ENCODE results near the gene TTC17. TPM values are rescaled to one million over a fixed set of nuclear protein-coding genes. Genes with fewer than 3 reads are reported as not detected.

TTC17 gene
- polyA plus RNA-seq, 3 donors from 2014 or later, result 31.3 to 49.1 (median 47.7) TPM

DNA sequence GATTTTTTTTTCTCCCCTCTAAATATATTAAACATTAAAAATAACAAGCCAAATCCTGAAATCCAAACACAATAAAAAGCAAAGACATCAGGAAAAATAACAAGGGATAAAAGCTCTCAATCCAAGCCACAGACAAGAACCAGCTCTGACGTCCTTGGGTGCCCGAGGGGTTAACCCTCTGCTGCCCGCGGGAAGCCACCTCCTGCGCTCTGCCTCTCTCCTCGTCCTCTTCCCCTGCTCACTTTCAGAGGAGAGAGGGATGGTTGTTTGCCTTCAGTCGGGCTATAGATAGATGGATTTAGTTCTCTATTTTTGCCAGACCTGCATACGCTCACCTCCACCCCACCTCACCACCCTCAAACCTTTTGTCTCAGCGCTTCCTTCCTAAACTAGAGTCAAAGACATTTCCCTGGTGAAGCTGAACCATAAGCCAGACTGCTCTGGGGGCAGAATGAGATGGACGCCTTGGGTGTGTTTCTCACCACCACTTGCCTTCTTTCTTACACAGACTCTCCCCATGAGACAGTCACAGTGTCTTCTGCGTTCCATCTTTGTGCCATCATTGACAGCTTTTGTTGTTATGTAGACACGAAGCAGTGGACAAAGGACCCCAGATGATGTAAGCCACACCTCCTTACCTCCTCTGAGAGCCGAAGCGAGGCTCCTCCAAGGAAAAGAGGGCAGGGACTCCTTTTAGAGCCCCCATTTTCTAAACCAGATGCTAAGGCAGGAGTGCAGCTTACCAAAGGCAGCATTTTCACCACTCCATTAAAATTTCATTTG, 179.3 kb downstream of the TTC17 start:
- DNase-seq, result no peak
- Mint-ChIP-seq H3K4me3 (no peak overlapping the region), H3K27me3 (ENCODE audit: low read depth in 3 of 3) (peaks cover 4 to 26% (median 13%) of the 10 kb centered on the region in 3 donors), H3K4me1 (no peaks in the 10 kb centered on the region), H3K27ac (no peak overlapping the region), H3K9me3 (peaks cover 0 to 3% (median under 1%) of the 10 kb centered on the region in 6 donors), H3K36me3 (no peaks in the 10 kb centered on the region)

DNA sequence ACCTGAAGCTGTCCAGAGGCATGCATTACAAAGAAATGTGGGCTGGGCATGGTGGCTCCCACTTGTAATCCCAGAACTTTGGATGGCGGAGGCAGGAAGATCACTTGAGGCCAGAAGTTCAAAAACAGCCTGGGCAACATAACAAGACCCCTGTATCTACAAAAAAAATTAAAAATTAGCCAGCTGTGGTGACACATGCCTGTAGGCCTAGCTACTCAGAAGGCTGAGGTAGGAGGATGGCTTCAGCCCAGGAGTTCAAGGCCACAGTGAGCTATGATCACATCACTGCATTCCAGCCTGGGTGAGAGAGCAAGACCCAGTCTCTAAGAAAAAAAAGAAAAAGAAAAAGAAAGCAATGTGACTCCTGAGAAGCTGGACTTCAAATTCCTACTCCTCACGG, 183.3 kb downstream of the TTC17 start:
- Mint-ChIP-seq H3K36me3 (no peaks in the 10 kb centered on the region), H3K9me3 (peaks cover 0 to 2% (median 0%) of the 10 kb centered on the region in 6 donors), H3K4me3 (no peak overlapping the region), H3K27me3 (ENCODE audit: low read depth in 3 of 3) (peaks cover 4 to 18% (median 10%) of the 10 kb centered on the region in 3 donors), H3K27ac (no peak overlapping the region), H3K4me1 (no peaks in the 10 kb centered on the region)
- DNase-seq, result no peak

DNA sequence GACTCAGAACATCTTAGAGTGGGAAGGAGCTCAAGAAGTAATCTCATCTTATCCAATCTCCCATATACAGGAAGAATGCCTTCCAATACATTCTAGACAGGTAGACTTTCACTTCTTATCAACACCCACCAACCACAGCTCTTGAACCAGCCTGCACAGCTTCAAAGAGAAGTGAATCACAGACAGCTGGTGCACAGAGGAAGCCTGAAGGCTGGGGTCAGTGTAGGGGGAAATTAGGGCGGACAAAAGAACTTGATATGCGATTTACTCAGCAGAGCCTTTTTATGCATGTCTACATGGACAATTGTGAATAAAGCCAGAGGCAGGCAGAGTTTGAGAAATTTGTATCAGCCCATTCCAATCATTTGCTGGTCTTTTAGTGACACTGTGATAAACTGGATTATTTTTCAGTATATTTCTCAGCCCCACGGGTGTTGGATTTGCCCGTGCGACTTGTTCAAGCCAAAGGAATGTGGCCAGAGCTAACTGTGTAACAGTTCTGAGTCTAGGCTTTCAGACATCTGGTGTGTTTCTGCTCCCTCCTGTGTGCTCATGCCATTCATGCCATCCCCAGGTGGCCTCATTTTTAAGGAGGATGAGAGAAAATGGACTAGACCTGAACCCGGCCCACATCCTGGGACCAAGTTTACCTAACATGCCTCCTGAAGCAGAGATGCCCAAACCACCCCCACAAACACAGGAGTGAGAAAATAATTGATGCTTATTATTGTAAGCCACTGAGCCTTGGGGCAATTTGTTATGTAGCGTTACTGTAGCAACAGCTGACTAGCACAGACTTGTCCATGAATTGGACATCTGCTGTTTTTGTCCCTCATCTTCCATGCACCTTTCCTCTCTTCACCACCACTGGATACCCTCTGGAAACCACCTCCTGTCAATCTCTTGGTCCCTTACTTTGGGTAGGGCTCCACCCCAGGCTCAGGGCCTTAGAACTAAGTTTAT, 184.3 kb downstream of the TTC17 start:
- Mint-ChIP-seq H3K27me3 (ENCODE audit: low read depth in 3 of 3) (peaks cover 4 to 15% (median 9%) of the 10 kb centered on the region in 3 donors), H3K4me1 (no peaks in the 10 kb centered on the region), H3K4me3 (no peak overlapping the region), H3K27ac (no peak overlapping the region), H3K36me3 (no peaks in the 10 kb centered on the region), H3K9me3 (peaks cover 0 to 1% (median 0%) of the 10 kb centered on the region in 6 donors)
- DNase-seq, result no peak

Other genes starting within 250 kb of the TTC17 start
- gene API5, start 46.9 kb upstream of the TTC17 start, polyA plus RNA-seq, result 100 to 1,000 TPM; 108 to 143 (median 135) TPM